ENCODE measurements around the gene TWF2.
A peak's percentile ranks its signal among the peaks of the same experiment; 100 is the strongest.

Gene TWF2

GRCh38 chr3:52202384-52203077, 36.4 kb downstream of the TWF2 start:
- DNase-seq, result no peak

GRCh38 chr3:52200981-52201679, 37.8 kb downstream of the TWF2 start:
- no peak for DNase-seq

- DNase-seq, result no peak
These were observed 40.0 kb downstream of the TWF2 start for GRCh38 chr3:52198643-52199608.

- DNase-seq, result peak; percentile 96
These were observed 40.9 kb downstream of the TWF2 start, which contains the start of gene ALAS1 for GRCh38 chr3:52197842-52198625. TSS of gene ALAS1 (plus strand) at chr3:52198160. CDS start at chr3:52199242, 1,082 bp downstream.

GRCh38 chr3:52197499-52197841, 41.5 kb downstream of the TWF2 start:
- DNase-seq, result no peak

- no peak for DNase-seq
These were observed 42.0 kb downstream of the TWF2 start for GRCh38 chr3:52196977-52197376.

- DNase-seq, result no peak
These were observed 43.1 kb downstream of the TWF2 start for GRCh38 chr3:52195823-52196331.

GRCh38 chr3:52195291-52195597, 43.7 kb downstream of the TWF2 start:
- no peak for DNase-seq

GRCh38 chr3:52194485-52195290, 44.3 kb downstream of the TWF2 start:
- DNase-seq, result no peak

- no peak for DNase-seq
These were observed 45.9 kb downstream of the TWF2 start for GRCh38 chr3:52193065-52193464.

GRCh38 chr3:52191663-52192062, 47.3 kb downstream of the TWF2 start:
- no peak for DNase-seq

GRCh38 chr3:52190294-52191074, 48.5 kb downstream of the TWF2 start:
- DNase-seq, result no peak

GRCh38 chr3:52188556-52188955, 50.4 kb downstream of the TWF2 start:
- no peak for DNase-seq

- no peak for DNase-seq
These were observed 52.2 kb downstream of the TWF2 start for GRCh38 chr3:52186729-52187128.

- no peak for DNase-seq
These were observed 53.1 kb downstream of the TWF2 start for GRCh38 chr3:52185837-52186236.

GRCh38 chr3:52185311-52185710, 53.6 kb downstream of the TWF2 start:
- no peak for DNase-seq

- DNase-seq, result no peak
These were observed 54.3 kb downstream of the TWF2 start for GRCh38 chr3:52184690-52185089.

- no peak for DNase-seq
These were observed 55.0 kb downstream of the TWF2 start for GRCh38 chr3:52183786-52184445.

GRCh38 chr3:52182691-52183090, 56.3 kb downstream of the TWF2 start:
- DNase-seq, result no peak

- no peak for DNase-seq
These were observed 56.8 kb downstream of the TWF2 start for GRCh38 chr3:52182196-52182595.
